ENCODE measurements around the gene RAVER2. TPM values are rescaled to one million over a fixed set of nuclear protein-coding genes. Genes with fewer than 3 reads are reported as not detected.

The RAVER2 gene
- total RNA-seq, 8 experiments from 2014 or later = 6.4 to 16.9 (median 11.3) TPM

DNA sequence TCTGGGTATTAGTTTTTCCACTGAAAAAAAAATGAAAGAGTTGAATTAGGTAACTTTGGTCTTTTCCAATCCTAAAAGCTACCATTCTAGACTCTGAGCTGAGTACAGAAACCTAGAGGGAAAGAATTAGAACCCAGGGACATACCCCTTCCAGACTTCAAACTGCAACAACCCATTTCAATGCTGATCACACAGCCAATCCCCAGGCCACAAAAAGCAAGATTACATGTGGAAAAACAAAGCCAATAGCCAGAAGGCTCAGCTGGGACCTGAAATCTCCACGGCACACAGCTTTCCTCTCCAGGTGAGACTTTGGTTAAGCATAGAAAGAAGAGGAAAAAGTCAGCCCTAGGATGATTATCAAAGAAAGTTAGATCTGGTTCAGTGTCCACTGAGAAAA, 132.7 kb downstream of the RAVER2 start:
- Histone ChIP-seq H3K4me1 (replicated peaks in 1 of 2) (peaks cover 0 to 7% of the 10 kb centered on the region in 2 donors), H3K4me3 (no peak overlapping the region), H3K27ac (no peak overlapping the region)
- ATAC-seq (replicated peaks in 6 of 8) = no peak
- WGBS, 10 experiments = 78 to 100% (median 91%) methylated on average over 1 of the region's 1 CpG; no CpG with 5 or more reads in 5 of the 10 experiments
- in situ Hi-C loops (cut with MboI; ENCODE audit: low pct_unique_long_range_greater_than_20kb in 2 of 9, low sequenced_read_pairs in 9 of 9, unreplicated experiment in 9 of 9) = no loop called here

GRCh38 chr1:64878090-64878489, 133.2 kb downstream of the RAVER2 start:
- Histone ChIP-seq H3K4me1 (replicated peaks in 1 of 2) (peaks cover 0 to 7% of the 10 kb centered on the region in 2 donors), H3K27ac (no peak overlapping the region), H3K4me3 (no peak overlapping the region)
- in situ Hi-C loops (cut with MboI; ENCODE audit: low pct_unique_long_range_greater_than_20kb in 2 of 9, low sequenced_read_pairs in 9 of 9, unreplicated experiment in 9 of 9) = no loop called here
- no peak for ATAC-seq (replicated peaks in 6 of 8)

DNA sequence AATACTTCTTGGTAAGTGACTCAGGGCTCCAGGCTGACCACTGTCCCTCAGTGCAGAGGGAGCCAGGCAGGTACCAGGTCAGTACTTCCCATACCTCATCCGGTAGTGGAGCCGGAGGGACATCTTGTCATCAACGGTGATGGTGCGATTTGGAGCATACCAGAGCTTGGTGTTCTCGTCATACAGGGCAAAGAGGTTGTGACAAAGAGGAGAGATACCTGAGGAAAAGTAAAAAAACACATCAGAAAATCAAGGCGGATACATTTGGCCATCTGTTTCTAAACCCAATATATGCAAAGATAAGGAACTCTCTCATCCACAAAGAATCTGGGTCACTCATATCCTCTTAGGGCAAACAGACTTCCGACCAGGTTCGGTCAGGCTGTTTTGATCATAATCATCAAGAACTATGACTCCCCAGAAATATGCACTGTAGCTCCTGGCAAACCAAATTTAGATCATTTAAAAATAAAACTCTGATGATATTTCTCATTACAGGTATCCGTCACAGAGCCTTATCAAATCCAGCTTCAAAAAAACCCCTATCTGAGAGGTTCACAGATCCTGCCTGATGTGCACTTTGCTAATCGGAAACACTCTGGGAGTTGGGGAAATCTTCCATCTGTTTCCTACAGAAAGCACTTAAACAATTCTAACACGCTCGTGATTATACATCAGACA, 134.2 kb downstream of the RAVER2 start:
- H3K4me1 ChIP-seq (replicated peaks in 1 of 2) = peaks cover 0 to 7% of the 10 kb centered on the region in 2 donors
- no peak overlapping the region for H3K4me3 ChIP-seq
- ATAC-seq (replicated peaks in 6 of 8) = peak in 1 of 8 experiments; percentile 23
- 55 to 94% (median 89%) methylated on average over 1 to 12 of the region's 12 CpGs for WGBS, 10 experiments
- no peak overlapping the region for H3K27ac ChIP-seq
- in situ Hi-C loops (cut with MboI; ENCODE audit: low pct_unique_long_range_greater_than_20kb in 2 of 9, low sequenced_read_pairs in 9 of 9, unreplicated experiment in 9 of 9) = no loop called here

DNA sequence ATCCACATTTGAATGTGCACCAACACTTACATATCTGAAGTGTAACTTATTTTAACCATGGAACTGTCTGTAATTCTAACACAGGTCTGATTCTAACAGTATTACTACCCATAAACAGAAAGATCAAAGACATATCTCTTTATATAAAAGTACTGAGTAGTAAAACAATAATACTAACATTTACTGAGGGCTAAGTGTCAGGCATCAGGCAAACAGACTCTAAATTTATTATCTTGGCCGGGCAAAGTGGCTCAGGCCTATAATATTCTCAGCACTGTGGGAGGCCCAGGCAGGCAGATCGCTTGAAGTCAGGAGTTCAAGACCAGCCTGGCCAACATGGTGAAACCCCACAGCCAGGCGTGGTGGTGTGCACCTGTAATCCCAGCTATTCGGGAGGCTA, 135.6 kb downstream of the RAVER2 start:
- in situ Hi-C loops (cut with MboI; ENCODE audit: low pct_unique_long_range_greater_than_20kb in 2 of 9, low sequenced_read_pairs in 9 of 9, unreplicated experiment in 9 of 9) = no loop called here
- Histone ChIP-seq H3K27ac (no peak overlapping the region), H3K4me1 (replicated peaks in 1 of 2) (no peaks in the 10 kb centered on the region), H3K4me3 (no peak overlapping the region)
- 80 to 100% (median 98%) methylated on average over 1 to 4 of the region's 4 CpGs; no CpG with 5 or more reads in 4 of the 10 experiments for WGBS, 10 experiments
- no peak for ATAC-seq (replicated peaks in 6 of 8)

- no peak overlapping the region for H3K27ac ChIP-seq
- no peaks in the 10 kb centered on the region for H3K4me1 ChIP-seq (replicated peaks in 1 of 2)
- WGBS, 10 experiments = 82 to 100% (median 100%) methylated on average over 1 of the region's 1 CpG; no CpG with 5 or more reads in 2 of the 10 experiments
- no peak for ATAC-seq (replicated peaks in 6 of 8)
- in situ Hi-C loops (cut with MboI; ENCODE audit: low pct_unique_long_range_greater_than_20kb in 2 of 9, low sequenced_read_pairs in 9 of 9, unreplicated experiment in 9 of 9) = no loop called here
- H3K4me3 ChIP-seq = no peak overlapping the region
Measured at GRCh38 chr1:64881281-64881680, 136.4 kb downstream of the RAVER2 start.

Other genes starting within 250 kb of the RAVER2 start
- 100 to 1,000 TPM in 2 of 8 experiments, 10 to 100 TPM in 6; 44.8 to 149 (median 73.3) TPM for gene JAK1, start 221.5 kb downstream of the RAVER2 start, total RNA-seq